Measurements from ENCODE around the gene LGALS3. TPM values are rescaled to one million over a fixed set of nuclear protein-coding genes. Genes with fewer than 3 reads are reported as not detected.

LGALS3 gene
- total RNA-seq, 1 experiment from 2014 or later = 317 TPM

DNA sequence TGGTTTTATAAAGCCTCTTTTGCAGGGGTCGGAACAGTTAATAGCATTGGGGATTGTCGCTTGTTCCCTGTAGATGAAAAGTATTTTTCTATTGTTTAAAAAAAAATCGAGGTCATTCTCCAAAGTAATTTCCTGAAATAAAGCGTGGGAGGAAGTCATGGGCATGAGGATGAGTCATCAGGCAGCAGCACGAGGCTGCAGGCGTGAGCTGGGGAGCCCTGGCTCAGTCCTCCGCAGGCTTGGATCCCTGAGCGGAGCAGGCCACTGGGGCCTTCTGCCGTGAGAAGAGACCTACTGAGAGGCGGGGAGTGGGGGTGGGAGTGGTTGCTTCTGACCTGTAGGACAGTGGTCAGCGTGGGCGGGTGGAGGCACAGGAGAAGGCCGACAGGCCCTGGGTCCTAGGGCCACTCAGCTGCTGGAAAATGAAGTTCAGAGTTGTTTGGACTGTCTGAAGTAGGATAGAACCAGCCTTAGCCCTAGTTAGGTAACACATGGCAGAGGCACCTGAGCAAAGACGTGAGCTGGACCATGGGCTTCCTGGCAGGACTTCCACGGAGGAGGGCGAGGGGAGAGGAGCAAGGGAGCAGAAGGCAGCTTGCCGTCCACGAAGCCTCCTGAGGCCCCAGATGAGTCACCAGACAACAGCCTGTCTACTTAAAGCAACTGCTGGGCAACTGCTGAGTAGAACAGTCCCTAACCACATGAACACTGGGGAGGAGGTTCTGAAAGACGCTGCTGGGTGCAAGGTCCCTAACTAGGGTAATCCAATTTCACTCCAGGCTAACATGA, 21.1 kb upstream of the LGALS3 start:
- BruUV-seq (replicated peaks) = no TSS peak
- Histone ChIP-seq H3F3A (ENCODE audit: low read length, unreplicated experiment) (peaks cover 14% of the 10 kb centered on the region), H3K79me2 (ENCODE audit: low read length) (no peaks in the 10 kb centered on the region), H3K9ac (ENCODE audit: low read length) (peak overlapping the region; percentile 54), H3K9me3 (ENCODE audit: low read length) (peaks cover 6% of the 10 kb centered on the region), H3K27me3 (ENCODE audit: low read length) (no peaks in the 10 kb centered on the region), H3K36me3 (ENCODE audit: low read depth, low read length) (peaks cover 5% of the 10 kb centered on the region; the same call in 1 of the 2 replicates), H4K20me1 (ENCODE audit: low read length) (no peaks in the 10 kb centered on the region), H3K4me3 (ENCODE audit: low read length) (no peak overlapping the region), H3K9me2 (replicated peaks; ENCODE audit: low read length) (no peaks in the 10 kb centered on the region), H3K27ac (ENCODE audit: low read length) (peak overlapping the region; percentile 77), H3K4me2 (ENCODE audit: low read length) (peak overlapping the region; percentile 9), H3K4me1 (ENCODE audit: insufficient read depth, low read length) (peaks cover 31% of the 10 kb centered on the region), H2AFZ (ENCODE audit: low read length) (peak overlapping the region; percentile 48)
- POLR2A ChIA-PET (ENCODE audit: unreplicated experiment) = interaction anchor here (0.6 to 1.5 kb wide), 3 partner anchors 19 to 709 kb away, joined by 4 to 7 read pairs (median 4); partner anchors contain the start of gene MAPK1IP1L
- intact Hi-C loops (cut with micrococcal nuclease) = no loop called here
- TF ChIP-seq, protein P1, sequence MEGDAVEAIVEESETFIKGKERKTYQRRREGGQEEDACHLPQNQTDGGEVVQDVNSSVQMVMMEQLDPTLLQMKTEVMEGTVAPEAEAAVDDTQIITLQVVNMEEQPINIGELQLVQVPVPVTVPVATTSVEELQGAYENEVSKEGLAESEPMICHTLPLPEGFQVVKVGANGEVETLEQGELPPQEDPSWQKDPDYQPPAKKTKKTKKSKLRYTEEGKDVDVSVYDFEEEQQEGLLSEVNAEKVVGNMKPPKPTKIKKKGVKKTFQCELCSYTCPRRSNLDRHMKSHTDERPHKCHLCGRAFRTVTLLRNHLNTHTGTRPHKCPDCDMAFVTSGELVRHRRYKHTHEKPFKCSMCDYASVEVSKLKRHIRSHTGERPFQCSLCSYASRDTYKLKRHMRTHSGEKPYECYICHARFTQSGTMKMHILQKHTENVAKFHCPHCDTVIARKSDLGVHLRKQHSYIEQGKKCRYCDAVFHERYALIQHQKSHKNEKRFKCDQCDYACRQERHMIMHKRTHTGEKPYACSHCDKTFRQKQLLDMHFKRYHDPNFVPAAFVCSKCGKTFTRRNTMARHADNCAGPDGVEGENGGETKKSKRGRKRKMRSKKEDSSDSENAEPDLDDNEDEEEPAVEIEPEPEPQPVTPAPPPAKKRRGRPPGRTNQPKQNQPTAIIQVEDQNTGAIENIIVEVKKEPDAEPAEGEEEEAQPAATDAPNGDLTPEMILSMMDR (conservative IDR thresholded peaks at IDR 0.05; ENCODE audit: low read depth, low read length) = no peak
- TF ChIP-seq EZH2phosphoT487 (IDR thresholded peaks at IDR 0.05; ENCODE audit: borderline replicate concordance, low read length) (no peak), EZH2 (IDR thresholded peaks at IDR 0.05; ENCODE audit: low read length, unreplicated experiment) (no peak)
- CTCF ChIA-PET = no interaction called here
- DNase-seq (peak; percentile 92), ATAC-seq (peak; percentile 62)

DNA sequence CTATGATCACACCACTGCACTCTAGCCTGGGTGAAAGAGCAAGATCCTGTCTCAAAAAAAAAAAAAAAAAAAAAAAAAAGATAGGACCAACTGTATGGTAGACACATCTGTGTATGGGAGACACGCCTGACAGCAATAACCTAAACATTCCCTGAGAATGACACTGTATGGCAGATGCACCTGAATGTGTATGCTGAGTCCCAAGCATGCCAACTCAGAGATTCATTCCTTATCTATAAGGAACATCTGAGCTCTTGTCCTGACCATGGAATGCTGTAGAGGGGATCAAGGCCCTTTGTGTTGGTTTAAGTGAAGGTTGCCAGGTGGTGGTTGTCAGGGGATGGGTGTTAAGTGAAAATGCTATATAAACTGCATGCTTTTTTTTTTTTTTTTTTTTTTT, 19.2 kb upstream of the LGALS3 start:
- Histone ChIP-seq H3K4me1 (ENCODE audit: insufficient read depth, low read length) (peaks cover 16% of the 10 kb centered on the region), H3K4me3 (ENCODE audit: low read length) (no peak overlapping the region), H3K9me2 (replicated peaks; ENCODE audit: low read length) (no peaks in the 10 kb centered on the region), H4K20me1 (ENCODE audit: low read length) (no peaks in the 10 kb centered on the region), H3K4me2 (ENCODE audit: low read length) (no peak overlapping the region), H2AFZ (ENCODE audit: low read length) (no peak overlapping the region), H3K27ac (ENCODE audit: low read length) (no peak overlapping the region), H3K27me3 (ENCODE audit: low read length) (no peaks in the 10 kb centered on the region), H3F3A (ENCODE audit: low read length, unreplicated experiment) (no peaks in the 10 kb centered on the region), H3K9me3 (ENCODE audit: low read length) (no peaks in the 10 kb centered on the region), H3K36me3 (ENCODE audit: low read depth, low read length) (no peaks in the 10 kb centered on the region), H3K9ac (ENCODE audit: low read length) (no peak overlapping the region), H3K79me2 (ENCODE audit: low read length) (no peaks in the 10 kb centered on the region)
- CTCF ChIA-PET = no interaction called here
- POLR2A ChIA-PET (ENCODE audit: unreplicated experiment) = no interaction called here
- DNase-seq = no peak
- intact Hi-C loops (cut with micrococcal nuclease) = no loop called here
- TF ChIP-seq, protein P1 (conservative IDR thresholded peaks at IDR 0.05; ENCODE audit: low read depth, low read length) = no peak
- TF ChIP-seq EZH2 (IDR thresholded peaks at IDR 0.05; ENCODE audit: low read length, unreplicated experiment) (no peak), EZH2phosphoT487 (IDR thresholded peaks at IDR 0.05; ENCODE audit: borderline replicate concordance, low read length) (no peak)
- BruUV-seq (replicated peaks) = no TSS peak
- ATAC-seq = no peak

DNA sequence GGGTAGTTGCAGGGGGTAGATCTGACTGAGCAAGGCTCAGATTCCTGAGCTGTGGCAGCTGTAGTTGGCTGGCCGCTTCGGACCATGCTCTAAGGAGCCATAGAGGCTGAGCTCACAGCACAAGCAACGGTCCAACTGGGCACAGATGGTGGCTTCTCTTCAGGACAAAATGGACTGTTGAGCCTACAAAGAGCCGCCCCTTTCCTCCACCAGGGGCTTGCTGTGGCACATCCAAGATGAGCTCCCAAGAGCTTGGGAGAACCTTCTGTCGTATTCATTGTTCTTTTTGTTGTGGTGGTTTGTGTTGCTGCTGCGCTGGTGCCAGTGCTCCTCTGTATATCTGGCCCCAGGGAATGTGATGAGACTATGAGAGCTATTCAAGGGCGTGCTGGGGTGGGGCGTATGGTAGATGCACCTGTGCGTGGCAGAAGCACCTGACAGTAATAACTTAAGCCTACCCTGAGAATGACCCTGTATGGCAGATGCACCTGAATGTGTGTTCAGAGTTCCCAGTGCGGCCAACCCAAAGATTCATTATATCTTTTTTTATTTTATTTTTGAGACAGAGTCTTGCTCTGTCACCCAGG, 17.8 kb upstream of the LGALS3 start:
- Histone ChIP-seq H3K9me3 (ENCODE audit: low read length) (no peaks in the 10 kb centered on the region), H3K4me2 (ENCODE audit: low read length) (no peak overlapping the region), H3F3A (ENCODE audit: low read length, unreplicated experiment) (no peaks in the 10 kb centered on the region), H4K20me1 (ENCODE audit: low read length) (no peaks in the 10 kb centered on the region), H3K27me3 (ENCODE audit: low read length) (no peaks in the 10 kb centered on the region), H3K9ac (ENCODE audit: low read length) (no peak overlapping the region), H2AFZ (ENCODE audit: low read length) (no peak overlapping the region), H3K27ac (ENCODE audit: low read length) (no peak overlapping the region), H3K4me1 (ENCODE audit: insufficient read depth, low read length) (peaks cover 16% of the 10 kb centered on the region), H3K36me3 (ENCODE audit: low read depth, low read length) (no peaks in the 10 kb centered on the region), H3K79me2 (ENCODE audit: low read length) (no peaks in the 10 kb centered on the region), H3K4me3 (ENCODE audit: low read length) (no peak overlapping the region), H3K9me2 (replicated peaks; ENCODE audit: low read length) (no peaks in the 10 kb centered on the region)
- no TSS peak for BruUV-seq (replicated peaks)
- DNase-seq = no peak
- intact Hi-C loops (cut with micrococcal nuclease) = no loop called here
- TF ChIP-seq, protein P1 (conservative IDR thresholded peaks at IDR 0.05; ENCODE audit: low read depth, low read length) = no peak
- no peak for TF ChIP-seq EZH2 (IDR thresholded peaks at IDR 0.05; ENCODE audit: low read length, unreplicated experiment)
- TF ChIP-seq EZH2phosphoT487 (IDR thresholded peaks at IDR 0.05; ENCODE audit: borderline replicate concordance, low read length) = no peak
- no peak for ATAC-seq
- CTCF ChIA-PET = interaction anchor here (0.5 kb wide), 1 partner anchor 18 kb away, joined by 3 read pairs; no protein-coding TSS in a partner anchor
- POLR2A ChIA-PET (ENCODE audit: unreplicated experiment) = no interaction called here

All from PC-3 (cell line).